ENCODE data around the gene EPS8. TPM values are rescaled to one million over a fixed set of nuclear protein-coding genes. Genes with fewer than 3 reads are reported as not detected.
A peak's percentile ranks its signal among the peaks of the same experiment; 100 is the strongest.

EPS8 gene
- total RNA-seq, 1 donor, result 192 TPM

DNA sequence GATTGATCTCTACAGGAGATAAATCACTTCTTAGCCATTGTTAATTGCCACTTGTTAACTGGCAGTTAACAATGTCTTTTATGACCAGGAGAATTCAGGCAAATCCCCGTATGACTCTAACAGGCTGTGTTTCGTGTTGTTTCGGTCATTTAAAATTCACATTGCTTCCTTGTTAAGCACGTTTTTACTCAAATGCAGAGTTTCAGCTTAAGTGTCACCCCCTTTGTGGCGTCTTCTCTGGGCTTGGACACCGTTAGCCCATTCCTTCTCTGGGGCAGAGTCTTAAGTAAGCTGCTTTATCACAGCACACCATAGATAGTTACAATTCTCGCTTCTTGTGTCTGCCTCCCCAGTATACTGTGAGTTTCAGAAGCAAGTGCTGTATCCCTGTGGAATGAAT lies 205.4 kb downstream of the EPS8 start:
- TF ChIP-seq, protein P1, sequence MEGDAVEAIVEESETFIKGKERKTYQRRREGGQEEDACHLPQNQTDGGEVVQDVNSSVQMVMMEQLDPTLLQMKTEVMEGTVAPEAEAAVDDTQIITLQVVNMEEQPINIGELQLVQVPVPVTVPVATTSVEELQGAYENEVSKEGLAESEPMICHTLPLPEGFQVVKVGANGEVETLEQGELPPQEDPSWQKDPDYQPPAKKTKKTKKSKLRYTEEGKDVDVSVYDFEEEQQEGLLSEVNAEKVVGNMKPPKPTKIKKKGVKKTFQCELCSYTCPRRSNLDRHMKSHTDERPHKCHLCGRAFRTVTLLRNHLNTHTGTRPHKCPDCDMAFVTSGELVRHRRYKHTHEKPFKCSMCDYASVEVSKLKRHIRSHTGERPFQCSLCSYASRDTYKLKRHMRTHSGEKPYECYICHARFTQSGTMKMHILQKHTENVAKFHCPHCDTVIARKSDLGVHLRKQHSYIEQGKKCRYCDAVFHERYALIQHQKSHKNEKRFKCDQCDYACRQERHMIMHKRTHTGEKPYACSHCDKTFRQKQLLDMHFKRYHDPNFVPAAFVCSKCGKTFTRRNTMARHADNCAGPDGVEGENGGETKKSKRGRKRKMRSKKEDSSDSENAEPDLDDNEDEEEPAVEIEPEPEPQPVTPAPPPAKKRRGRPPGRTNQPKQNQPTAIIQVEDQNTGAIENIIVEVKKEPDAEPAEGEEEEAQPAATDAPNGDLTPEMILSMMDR (IDR thresholded peaks at IDR 0.05; ENCODE audit: insufficient read depth, low read length), result no peak
- no peak overlapping the region for H3K4me3 ChIP-seq (ENCODE audit: low read depth, low read length)
- no peak for DNase-seq (ENCODE audit: low read depth)

DNA sequence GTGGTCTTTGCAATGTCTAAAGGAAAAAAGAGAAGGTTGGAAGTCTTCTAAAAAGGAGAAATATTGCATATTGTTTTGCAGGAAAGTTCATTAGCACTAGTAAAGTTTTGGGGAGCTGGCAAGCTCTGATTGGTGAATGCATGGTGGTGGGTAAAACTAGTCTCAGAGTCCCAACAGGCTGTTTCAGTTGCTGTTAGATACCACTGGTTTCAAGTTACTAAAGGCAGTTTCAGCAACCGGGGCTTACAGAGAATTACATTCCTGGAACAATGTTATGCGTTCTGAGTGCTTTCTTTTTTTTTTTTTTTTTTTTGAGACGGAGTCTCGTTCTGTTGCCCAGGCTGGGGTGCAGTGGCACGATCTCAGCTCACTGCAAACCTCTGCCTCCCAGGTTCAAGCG lies 208.2 kb downstream of the EPS8 start:
- TF ChIP-seq, protein P1 (IDR thresholded peaks at IDR 0.05; ENCODE audit: insufficient read depth, low read length), result no peak
- no peak overlapping the region for H3K4me3 ChIP-seq (ENCODE audit: low read depth, low read length)
- peak; percentile 37 for DNase-seq (ENCODE audit: low read depth)

DNA sequence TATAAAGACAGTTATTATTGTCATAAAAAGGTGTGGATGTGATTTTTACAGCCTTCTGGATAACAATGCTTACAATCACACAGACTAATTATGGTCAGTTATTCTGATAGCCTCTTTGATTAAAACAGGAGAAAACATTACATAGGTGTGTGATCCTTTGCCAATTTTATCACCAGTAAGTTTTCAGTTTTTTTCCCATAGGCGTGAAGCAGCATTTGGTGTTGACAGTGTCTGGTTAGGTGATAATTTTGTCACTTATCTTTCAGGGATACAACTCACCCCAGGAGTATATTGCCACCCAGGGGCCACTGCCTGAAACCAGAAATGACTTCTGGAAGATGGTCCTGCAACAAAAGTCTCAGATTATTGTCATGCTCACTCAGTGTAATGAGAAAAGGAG lies 208.8 kb downstream of the EPS8 start:
- DNase-seq (ENCODE audit: low read depth), result no peak
- no peak overlapping the region for H3K4me3 ChIP-seq (ENCODE audit: low read depth, low read length)
- TF ChIP-seq, protein P1 (IDR thresholded peaks at IDR 0.05; ENCODE audit: insufficient read depth, low read length), result peak; percentile 1

DNA sequence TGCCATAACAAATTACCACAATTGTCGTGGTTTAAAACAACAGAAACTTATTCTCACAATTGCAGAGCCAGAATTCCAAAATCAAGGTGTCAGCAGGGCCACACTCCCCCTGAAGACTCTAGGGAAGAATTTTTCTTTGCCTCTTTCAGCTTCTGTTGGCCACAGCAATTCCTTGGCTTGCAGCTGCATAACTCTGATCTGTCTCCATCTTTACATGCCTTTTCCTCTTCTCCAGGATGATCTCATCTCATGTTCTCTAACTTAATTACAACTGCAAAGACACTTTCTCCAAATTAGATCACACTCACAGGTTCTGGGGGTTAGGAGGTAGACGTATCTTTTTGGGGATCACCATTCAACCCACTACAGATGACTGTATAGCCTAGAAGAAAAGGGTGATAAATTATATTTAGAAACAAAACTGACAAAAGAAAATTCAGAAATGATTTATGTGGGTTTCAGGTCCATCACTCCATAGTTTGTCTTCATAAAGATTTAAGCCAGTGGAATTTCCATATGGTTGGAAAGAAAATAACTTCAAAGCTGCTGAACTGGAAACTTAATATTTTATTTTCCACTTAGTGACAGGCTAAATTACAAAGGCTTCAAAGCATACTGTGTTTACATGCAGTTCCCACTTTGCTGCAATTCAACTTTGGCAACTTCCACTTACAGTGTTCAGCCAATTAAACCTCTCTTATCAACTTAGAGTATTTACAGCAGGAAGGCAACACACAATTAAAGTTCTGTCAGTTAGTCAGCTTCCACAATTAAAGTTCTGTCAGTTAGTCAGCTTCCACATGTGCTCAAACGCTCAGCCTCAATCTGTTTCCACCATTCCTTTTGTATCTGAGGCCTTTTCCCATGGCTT lies 213.3 kb downstream of the EPS8 start:
- DNase-seq (ENCODE audit: low read depth), result no peak

DNA sequence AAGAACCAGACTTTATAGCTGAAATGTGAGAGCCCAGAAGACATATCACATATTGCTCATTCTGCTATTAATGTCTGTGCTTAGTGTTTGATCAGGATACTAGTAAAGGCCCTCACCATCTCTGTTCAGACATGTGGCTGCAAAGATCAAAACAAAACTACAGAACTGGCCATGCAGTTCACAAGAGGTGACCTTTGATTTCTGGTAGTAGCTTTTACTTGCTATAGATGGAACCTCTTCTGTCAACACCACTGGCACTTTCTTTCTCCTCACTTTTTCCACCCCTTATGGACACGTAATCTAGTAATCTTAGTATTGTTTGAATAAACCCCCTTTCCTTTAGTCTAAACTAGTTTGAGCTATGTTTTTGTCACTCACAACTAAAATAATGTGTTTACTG lies 214.8 kb downstream of the EPS8 start:
- TF ChIP-seq, protein P1 (IDR thresholded peaks at IDR 0.05; ENCODE audit: insufficient read depth, low read length), result no peak
- H3K4me3 ChIP-seq (ENCODE audit: low read depth, low read length), result no peak overlapping the region
- no peak for DNase-seq (ENCODE audit: low read depth)

More for the DNA sequence above, 213.3 kb downstream of the EPS8 start:
- TF ChIP-seq, protein P1 (IDR thresholded peaks at IDR 0.05; ENCODE audit: insufficient read depth, low read length), result no peak
- no peak overlapping the region for H3K4me3 ChIP-seq (ENCODE audit: low read depth, low read length)

Small RNAs within 50 kb of the gene (small RNA-seq; reads per million reads assigned to genes)
- gene RNU6-251P, result not detected

Other genes starting within 250 kb of the EPS8 start
- 93.9 and 101 TPM in 2 replicates for gene STRAP, start 93.0 kb upstream of the EPS8 start, total RNA-seq (ENCODE audit: low replicate concordance)
- 59.6 and 72.2 TPM in 2 replicates for gene DERA, start 121.9 kb upstream of the EPS8 start, total RNA-seq (ENCODE audit: low replicate concordance)